K562 (cell line): Measurements from ENCODE around the gene UPF1. TPM values are rescaled to one million over a fixed set of nuclear protein-coding genes. Genes with fewer than 3 reads are reported as not detected.

Source experiments
- ATAC-seq: fragments of 200-7000 bp; cut with Tn5 transposase; 3 replicates; pipeline ENCODE4 v1.9.1; 2020; ENCODE audit warnings: moderate library complexity
- BruUV-seq: library from RNA; stranded (reverse); fragments of 400-500 nt; replicated peaks from 2 replicates; lab custom pipeline; 2021; lab: Mats Ljungman, UMichigan
- CTCF ChIA-PET: fragments of 300-600 bp; formaldehyde crosslinking; extraction: SDS; loops from one replicate; lab custom pipeline; 2021; ENCODE audit warnings: low intra/inter-chr PET ratio; lab: Yijun Ruan, JAX
- POLR2A ChIA-PET: fragments of 300-600, 350-650 bp; sonication (Branson Sonifier 250); formaldehyde crosslinking; extraction: SDS; loops from one replicate; lab custom pipeline; 2021; ENCODE audit warnings: antibody characterized with exemption, inconsistent platforms; lab: Yijun Ruan, JAX
- DNase-seq, 4 experiments: peaks; one replicate each; pipeline versions ENCODE4 v3.0.0 to v3.0.0-alpha.2; 2011 to 2018; ENCODE audit warnings: low spot score in 3 of 4, mixed read lengths in 3 of 4; ENCODE audit errors: extremely low read depth in 1 of 4
- FAIRE-seq: peaks from 2 replicates; lab custom pipeline; 2011; peaks lifted over from hg19 to GRCh38; lab: Jason Lieb, UNC
- H2AFZ ChIP-seq: 2 replicates; pipeline ENCODE4 v1.6.0; 2011; ENCODE audit warnings: low read depth, low read length, control low read depth, inconsistent platforms
- H3K27ac ChIP-seq: fragments of 200-600 bp; 3 replicates; pipeline ENCODE4 v1.8.0; 2011; ENCODE audit warnings: low read depth, mild to moderate bottlenecking, control low read depth, inconsistent platforms, low read length, moderate library complexity, mixed read lengths; ENCODE audit errors: extremely low read depth
- H3K27me3 ChIP-seq, 2 experiments: fragments of 300-600 bp in 1 of 2; 2 replicates in 1 of 2; 3 replicates in 1 of 2; pipeline versions ENCODE4 v1.6.0 to v1.8.0; 2011; ENCODE audit warnings: inconsistent platforms in 2 of 2, low read length in 2 of 2, mild to moderate bottlenecking in 1 of 2, mixed read lengths in 1 of 2, moderate library complexity in 1 of 2; ENCODE audit not compliant: control insufficient read depth in 2 of 2, insufficient read depth in 2 of 2
- H3K36me3 ChIP-seq: fragments of 300-600 bp; 3 replicates; pipeline ENCODE4 v1.8.0; 2011; ENCODE audit warnings: mild to moderate bottlenecking, low read length, inconsistent platforms; ENCODE audit not compliant: control insufficient read depth, insufficient read depth
- H3K4me1 ChIP-seq, 2 experiments: fragments of 200-600 bp in 1 of 2; replicated peaks in 1 of 2; 2 replicates in 1 of 2; 3 replicates in 1 of 2; pipeline versions ENCODE4 v1.5.1 to v1.8.0; 2011; ENCODE audit warnings: inconsistent platforms in 2 of 2, low read length in 2 of 2, mild to moderate bottlenecking in 1 of 2, mixed read lengths in 1 of 2, moderate library complexity in 1 of 2; ENCODE audit not compliant: control insufficient read depth in 2 of 2, insufficient read depth in 2 of 2
- H3K4me2 ChIP-seq: 2 replicates; pipeline ENCODE4 v1.6.1; 2011; ENCODE audit warnings: low read length, control low read depth, inconsistent platforms, mixed read lengths; ENCODE audit not compliant: insufficient read depth
- H3K4me3 ChIP-seq: fragments of 200-600 bp; sonication (generic), shearing (Covaris generic); 2 replicates; pipeline ENCODE4 v1.5.1; 2016; ENCODE audit warnings: control low read depth, inconsistent platforms
- H3K79me2 ChIP-seq: fragments of 200-600 bp; 3 replicates; pipeline ENCODE4 v1.8.0; 2011; ENCODE audit warnings: low read length, inconsistent platforms; ENCODE audit not compliant: control insufficient read depth, insufficient read depth
- H3K9ac ChIP-seq, 2 experiments: 2 replicates each; pipeline versions ENCODE4 v1.6.0 to v1.6.1; 2011; ENCODE audit warnings: low read depth in 2 of 2, low read length in 2 of 2, control low read depth in 1 of 2, inconsistent platforms in 1 of 2, mild to moderate bottlenecking in 1 of 2, mixed read lengths in 1 of 2; ENCODE audit not compliant: insufficient read depth in 1 of 2
- H3K9me1 ChIP-seq: one replicate; pipeline ENCODE4 v1.6.0; 2011; ENCODE audit warnings: inconsistent platforms, mild to moderate bottlenecking, low read length, moderate library complexity; ENCODE audit not compliant: control insufficient read depth, insufficient read depth
- H3K9me3 ChIP-seq: replicated peaks from 2 replicates; pipeline ENCODE4 v1.5.1; 2011; ENCODE audit warnings: low read depth, low read length, inconsistent platforms; ENCODE audit not compliant: control insufficient read depth, insufficient read depth
- H4K20me1 ChIP-seq: replicated peaks from 2 replicates; pipeline ENCODE4 v1.6.1; 2011; ENCODE audit warnings: low read length, inconsistent platforms, mixed read lengths; ENCODE audit not compliant: control insufficient read depth, insufficient read depth
- CREBBP ChIP-seq: IDR thresholded peaks from one replicate; pipeline ENCODE4 v1.6.1; 2012; ENCODE audit warnings: low read depth, mild to moderate bottlenecking, control low read depth, inconsistent platforms, low read length
- HOXB6 ChIP-seq: fragments of 250-450 bp; sonication (Bioruptor Pico); IDR thresholded peaks from 2 replicates; pipeline ENCODE4 v1.5.1; 2022; ENCODE audit warnings: mild to moderate bottlenecking, borderline replicate concordance
- NR1H2 ChIP-seq: sonication (generic); formaldehyde crosslinking; IDR thresholded peaks from 2 replicates; pipeline ENCODE4 v1.4.0; 2020; ENCODE audit warnings: mild to moderate bottlenecking, missing genetic modification reagents
- POLR2G ChIP-seq: fragments of 200-400 bp; formaldehyde crosslinking; IDR thresholded peaks from 2 replicates; pipeline ENCODE4 v1.6.1; 2017; ENCODE audit warnings: low read depth, mild to moderate bottlenecking, antibody characterized with exemption, low read length, moderate library complexity
- RBM22 ChIP-seq: fragments of 200-400 bp; formaldehyde crosslinking; IDR thresholded peaks from 2 replicates; pipeline ENCODE4 v1.6.1; 2018; ENCODE audit warnings: low read length, low read depth; ENCODE audit not compliant: poor library complexity, severe bottlenecking
- ZKSCAN3 ChIP-seq: fragments of 250-450 bp; sonication (Bioruptor Pico); IDR thresholded peaks from 2 replicates; pipeline ENCODE4 v1.4.0; 2020
- WGBS: fragments of 100-300 bp; shearing (Covaris generic); methylation state at CpG from one replicate; pipeline ENCODE4 v1.1.6; 2016; ENCODE audit warnings: low coverage, mixed read lengths; ENCODE audit not compliant: insufficient coverage; ENCODE audit errors: missing lambda C conversion rate; 5-methylcytosine and 5-hydroxymethylcytosine counted together
- in situ Hi-C: fragments of 300-500 bp; cut with MboI; formaldehyde crosslinking; loops from 4 replicates; pipeline ENCODE4 v1.15.0; 2018; ENCODE audit warnings: inconsistent platforms, mixed read lengths
- intact Hi-C: fragments of 100-400 bp; cut with micrococcal nuclease; formaldehyde crosslinking; loops from 2 replicates; pipeline ENCODE4 v1.14.2; 2022
- polyA plus RNA-seq, 8 experiments: library from polyadenylated mRNA; depleted of rRNA in 4 of 8; stranded (reverse) in 5 of 8; unstranded in 3 of 8; fragments of >200 nt; fragmentation: Nextera tagmentation in 2 of 8; fragmentation: Illumina TruSeq in 1 of 8; extraction: Ambion mirVana in 2 of 8; extraction: Trizol in 1 of 8; gene quantifications; 2 replicates each; pipeline versions ENCODE4 v1.2.1 to v1.2.3, GENCODE V29; 2011 to 2014; ENCODE audit warnings: inconsistent platforms in 1 of 8, missing spikeins in 1 of 8
- total RNA-seq, 7 experiments: library from RNA; depleted of rRNA in 6 of 7; stranded (reverse); fragments of >200 nt in 6 of 7; fragmentation: Illumina TruSeq in 2 of 7; extraction: Trizol in 2 of 7; gene quantifications; 2 replicates each; pipeline versions ENCODE4 v1.2.1 to v1.2.3, GENCODE V29; 2011 to 2021; ENCODE audit warnings: low replicate concordance in 1 of 7

UPF1 gene
- total and polyA plus RNA-seq, 9 of the 15 experiments (the other 6 are each of a cell fraction or from before 2014, with no cell fraction given): 0.34 to 103 (median 27.9) TPM

DNA sequence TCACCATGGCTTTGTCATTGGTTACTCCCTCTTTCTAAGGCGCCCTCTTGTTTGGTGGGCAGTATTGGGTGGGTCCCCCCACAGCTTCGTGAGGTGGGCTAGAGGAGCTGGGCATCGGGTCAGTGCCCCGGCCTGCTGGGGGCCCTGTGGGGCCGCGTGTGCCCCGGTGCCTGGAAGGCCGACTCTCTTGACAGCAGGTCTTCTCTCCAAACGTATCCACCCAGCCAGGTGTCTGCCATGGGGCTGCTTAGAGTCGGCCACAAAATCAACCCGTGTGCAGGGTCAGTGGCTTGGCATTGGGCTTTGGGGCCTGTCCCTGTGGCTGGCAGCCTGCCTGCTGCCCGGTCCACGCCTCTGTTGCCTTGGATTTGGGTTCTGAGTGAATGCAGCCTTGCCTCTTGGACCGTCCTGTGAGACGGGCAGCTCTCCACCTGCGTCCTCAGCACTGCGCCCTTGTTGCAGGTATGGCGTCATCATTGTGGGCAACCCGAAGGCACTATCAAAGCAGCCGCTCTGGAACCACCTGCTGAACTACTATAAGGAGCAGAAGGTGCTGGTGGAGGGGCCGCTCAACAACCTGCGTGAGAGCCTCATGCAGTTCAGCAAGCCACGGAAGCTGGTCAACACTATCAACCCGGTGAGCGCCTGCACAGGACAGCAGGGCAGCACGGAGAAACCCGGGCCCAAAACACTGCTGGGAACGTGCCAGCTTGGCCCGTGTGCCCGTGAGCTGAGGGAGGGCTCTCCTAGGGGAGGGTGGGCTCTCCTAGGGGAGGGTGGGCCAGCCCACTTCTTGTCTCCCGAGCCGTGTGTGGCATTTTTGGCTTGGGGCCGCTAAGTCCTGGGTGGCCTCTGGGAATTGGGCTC, 31.4 kb downstream of the UPF1 start:
- Histone ChIP-seq H4K20me1 (no peaks in the 10 kb centered on the region; the same call in 1 of the 2 replicates), H3K27ac (no peak overlapping the region), H3K9me3 (no peaks in the 10 kb centered on the region), H3K36me3 (peaks cover 98% of the 10 kb centered on the region; the same call in 2 of the 3 replicates), H3K79me2 (no peaks in the 10 kb centered on the region), H3K27me3 (no peaks in the 10 kb centered on the region), H3K4me2 (no peak overlapping the region), H3K9me1 (peaks cover 3% of the 10 kb centered on the region), H2AFZ (no peak overlapping the region), H3K4me1 (peaks cover 0 to 29% of the 10 kb centered on the region in 2 experiments; a peak in 3 of 5 replicates), H3K4me3 (no peak overlapping the region), H3K9ac (no peak overlapping the region)
- TF ChIP-seq CREBBP: no peak
- no peak for TF ChIP-seq HOXB6 (CRISPR knock-in tag)
- no peak for TF ChIP-seq NR1H2 (CRISPR knock-in tag)
- peak; percentile 57 for TF ChIP-seq RBM22
- peak; percentile 37 for TF ChIP-seq POLR2G
- no peak for TF ChIP-seq ZKSCAN3 (CRISPR knock-in tag)
- WGBS: 93% methylated on average over 30 of the region's 33 CpGs
- ChIA-PET CTCF (interaction anchor here (0.5 kb wide), 1 partner anchor 133 kb away, joined by 3 read pairs; no protein-coding TSS in a partner anchor), POLR2A (interaction anchor here (0.7 to 1.2 kb wide), 6 partner anchors 9 to 183 kb away, joined by 3 to 7 read pairs (median 3); no protein-coding TSS in a partner anchor)
- BruUV-seq: no TSS peak
- no peak for DNase-seq
- no peak for ATAC-seq
- no peak for FAIRE-seq
- in situ Hi-C loops: loop anchor here (5.0 kb wide), 1 partner anchor 411 kb away; no protein-coding TSS in a partner anchor
- intact Hi-C loops: no loop called here
